Effector CD8-positive, alpha-beta T cell (primary cell): Measurements from ENCODE around the gene MGAT3.

ENCODE experiments used
- DNase-seq: peaks from one replicate; lab custom pipeline; 2025; lab: John Stamatoyannopoulos, UW

Gene MGAT3

DNA sequence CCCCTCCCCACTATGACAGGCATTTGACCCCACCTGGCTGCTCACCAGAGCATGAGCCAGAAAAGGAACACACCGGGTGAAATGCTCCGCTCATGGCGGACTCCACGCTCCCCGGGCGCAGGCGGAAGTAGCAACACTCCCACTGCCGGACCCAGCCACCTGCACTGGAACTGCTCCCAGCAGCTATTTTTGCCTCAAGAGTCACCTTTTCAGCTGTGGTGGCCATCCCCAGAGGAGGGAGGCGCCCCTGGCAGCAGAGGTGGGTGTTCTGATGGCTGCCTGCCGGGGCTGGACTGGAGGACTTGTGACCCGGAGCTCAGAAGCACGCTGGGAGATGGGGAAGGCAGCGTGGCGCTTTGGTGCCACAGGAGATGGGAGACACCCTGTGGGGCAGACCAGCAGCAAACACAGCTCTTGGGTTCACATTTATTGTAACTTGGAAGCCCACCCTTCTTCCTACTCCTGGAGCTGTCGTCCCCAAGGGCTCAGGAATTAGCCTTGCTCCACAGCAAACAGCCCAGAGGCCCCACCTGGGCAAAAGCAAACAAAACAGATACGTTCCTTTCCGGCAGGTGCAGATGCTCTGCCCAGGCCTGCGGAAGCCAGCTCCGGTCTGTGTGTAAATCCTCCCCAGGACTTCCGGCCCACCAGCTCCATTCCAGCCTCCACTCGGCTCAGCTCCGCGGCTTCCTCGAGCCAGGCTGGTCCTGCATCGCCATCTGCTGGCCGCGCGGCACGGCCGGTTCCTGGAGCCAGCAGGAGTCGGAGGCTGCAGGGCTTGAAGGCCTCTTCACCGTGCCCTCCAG lies 72.1 kb downstream of the MGAT3 start:
- peak; percentile 82 for DNase-seq

DNA sequence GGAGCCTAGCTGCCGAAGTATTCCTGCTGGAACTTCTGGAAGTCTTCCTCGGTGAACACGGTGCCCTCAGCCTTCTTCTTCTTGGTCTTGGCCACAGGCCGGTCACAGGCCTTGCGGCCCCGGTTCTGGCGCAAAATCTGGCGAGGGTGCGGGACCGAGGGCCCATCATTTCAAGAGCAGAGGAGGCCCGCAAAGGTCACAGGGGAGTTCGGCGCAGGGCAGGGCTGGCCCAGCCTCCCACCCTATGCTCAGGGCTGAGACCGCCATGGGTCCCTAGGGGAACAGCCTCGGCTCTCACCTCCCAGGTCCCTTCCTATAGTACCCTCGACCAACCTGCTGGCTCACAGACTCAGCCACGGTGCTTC lies 72.7 kb downstream of the MGAT3 start:
- DNase-seq: no peak

GRCh38 chr22:39530116-39530515 lies 73.3 kb downstream of the MGAT3 start:
- no peak for DNase-seq

GRCh38 chr22:39530692-39531331 lies 74.0 kb downstream of the MGAT3 start:
- no peak for DNase-seq

DNA sequence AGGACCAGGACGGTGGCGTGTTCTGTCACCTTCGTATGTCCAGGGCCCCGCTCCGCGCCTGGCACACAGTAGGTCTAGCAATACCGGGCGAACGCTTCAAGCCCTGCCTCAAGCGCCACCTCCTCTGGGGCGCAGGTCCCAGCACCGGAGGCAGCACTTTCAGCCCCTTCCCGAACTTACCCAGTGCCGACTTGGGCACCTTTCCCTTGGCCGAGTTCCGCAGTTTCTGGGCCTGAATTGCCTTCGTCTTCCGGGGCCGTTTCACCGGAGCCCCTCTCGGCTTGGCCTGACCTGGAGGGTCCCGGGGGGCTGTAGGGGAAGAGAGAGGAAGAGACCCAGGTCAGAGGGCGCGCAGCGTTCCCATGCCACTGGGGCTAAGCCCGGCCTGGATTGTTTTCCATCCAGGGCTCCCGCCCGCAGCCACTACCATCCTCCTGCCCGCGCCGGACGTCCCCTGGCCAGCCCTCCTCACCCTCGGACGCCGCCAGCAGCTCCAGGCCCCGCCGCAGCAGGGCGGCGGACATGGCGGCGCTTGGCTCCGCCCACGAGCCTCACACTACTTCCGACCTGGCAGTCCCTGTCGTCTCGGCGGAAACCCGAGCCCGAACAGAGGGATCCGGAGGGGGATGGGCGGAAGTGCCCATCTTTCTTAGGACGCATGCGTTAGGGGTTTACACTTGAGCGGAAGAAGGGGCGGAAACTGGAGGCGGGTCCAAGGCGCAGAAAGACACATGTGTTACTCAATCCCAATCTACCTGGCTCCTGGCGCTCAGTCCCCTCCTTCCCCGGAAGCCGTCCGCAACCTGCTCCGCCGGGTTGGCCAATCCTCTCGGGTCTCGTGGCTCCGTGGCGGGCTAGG lies 75.6 kb downstream of the MGAT3 start, which contains the start of gene RPS19BP1:
Gene RPS19BP1, minus strand, starts transcription at position 534 of the 859 bp plus-strand sequence. Its CDS starts 10 bp downstream, at position 524.
- peak; percentile 99 for DNase-seq

- DNase-seq: no peak
These were observed 77.3 kb downstream of the MGAT3 start for GRCh38 chr22:39534092-39534506.

- peak; percentile 76 for DNase-seq
These were observed 78.0 kb downstream of the MGAT3 start for GRCh38 chr22:39534591-39535356.

- DNase-seq: no peak
These were observed 78.5 kb downstream of the MGAT3 start for GRCh38 chr22:39535357-39535725.

- no peak for DNase-seq
These were observed 79.1 kb downstream of the MGAT3 start for GRCh38 chr22:39535831-39536449.

GRCh38 chr22:39536711-39537110 lies 79.9 kb downstream of the MGAT3 start:
- DNase-seq: no peak

- DNase-seq: no peak
These were observed 81.2 kb downstream of the MGAT3 start for GRCh38 chr22:39537975-39538374.
